ACC112 (cell line): ENCODE measurements around the gene PRICKLE2.

Experiments
- H2AFZ ChIP-seq: fragments of 200-600 bp; sonication (generic); one replicate; pipeline ENCODE4 v1.6.0; 2017; ENCODE audit warnings: antibody characterized with exemption, low read length; ENCODE audit not compliant: unreplicated experiment
- H3K27ac ChIP-seq: fragments of 200-600 bp; sonication (generic); 2 replicates; pipeline ENCODE4 v1.5.1; 2014; ENCODE audit warnings: low read depth, mild to moderate bottlenecking, antibody characterized with exemption, low read length, moderate library complexity
- H3K27me3 ChIP-seq: fragments of 200-600 bp; sonication (generic); 2 replicates; pipeline ENCODE4 v1.6.1; 2014; ENCODE audit warnings: mild to moderate bottlenecking, antibody characterized with exemption, low read length, moderate library complexity, mixed read lengths; ENCODE audit not compliant: insufficient read depth
- H3K36me3 ChIP-seq: fragments of 200-600 bp; sonication (generic); 2 replicates; pipeline ENCODE4 v1.6.1; 2016; ENCODE audit warnings: mild to moderate bottlenecking, antibody characterized with exemption, low read length, moderate library complexity, mixed read lengths; ENCODE audit not compliant: insufficient read depth
- H3K4me1 ChIP-seq: fragments of 200-600 bp; sonication (generic); one replicate; pipeline ENCODE4 v1.6.1; 2016; ENCODE audit warnings: low read length, mixed read lengths; ENCODE audit not compliant: insufficient read depth, unreplicated experiment, control insufficient read depth
- H3K4me3 ChIP-seq: fragments of 200-600 bp; sonication (generic); 2 replicates; pipeline ENCODE4 v1.5.1; 2014; ENCODE audit warnings: mild to moderate bottlenecking, low read depth, low read length
- H3K79me2 ChIP-seq: fragments of 200-600 bp; sonication (generic); one replicate; pipeline ENCODE4 v1.6.0; 2016; ENCODE audit warnings: low read length; ENCODE audit not compliant: control insufficient read depth, unreplicated experiment, insufficient read depth

Gene PRICKLE2

DNA sequence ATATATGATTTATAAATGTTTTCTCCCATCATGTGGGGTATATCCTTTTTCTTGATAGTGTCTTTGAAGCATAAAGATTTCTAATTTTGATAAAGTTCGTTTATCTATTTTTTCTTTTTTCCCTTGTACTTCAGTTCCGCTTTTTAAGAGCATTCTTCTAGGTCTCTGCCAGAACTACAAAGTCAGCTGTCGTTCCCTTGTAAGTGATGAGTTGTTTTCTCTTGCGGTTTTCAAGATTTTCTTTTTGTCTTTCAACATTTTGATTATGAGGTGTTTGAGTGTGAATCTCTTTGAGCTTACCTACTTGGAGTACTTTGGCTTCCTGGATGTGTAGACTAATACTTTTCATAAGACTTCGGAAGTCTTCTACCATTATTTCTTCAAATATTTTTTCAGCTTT is 9.3 kb upstream of the PRICKLE2 start:
- peaks cover 42% of the 10 kb centered on the region for H3K79me2 ChIP-seq
- no peak overlapping the region for H3K4me3 ChIP-seq
- no peak overlapping the region for H2AFZ ChIP-seq
- peaks cover 35% of the 10 kb centered on the region for H3K36me3 ChIP-seq
- peaks cover 12% of the 10 kb centered on the region for H3K4me1 ChIP-seq
- H3K27me3 ChIP-seq = no peaks in the 10 kb centered on the region
- H3K27ac ChIP-seq = no peak overlapping the region

- Histone ChIP-seq H3K4me1 (peaks cover 6% of the 10 kb centered on the region), H3K27ac (no peak overlapping the region), H3K4me3 (no peak overlapping the region), H3K36me3 (peaks cover 32% of the 10 kb centered on the region), H3K79me2 (peaks cover 47% of the 10 kb centered on the region), H3K27me3 (no peaks in the 10 kb centered on the region), H2AFZ (no peak overlapping the region)
Measured at GRCh38 chr3:64232821-64233220, 7.6 kb upstream of the PRICKLE2 start.

DNA sequence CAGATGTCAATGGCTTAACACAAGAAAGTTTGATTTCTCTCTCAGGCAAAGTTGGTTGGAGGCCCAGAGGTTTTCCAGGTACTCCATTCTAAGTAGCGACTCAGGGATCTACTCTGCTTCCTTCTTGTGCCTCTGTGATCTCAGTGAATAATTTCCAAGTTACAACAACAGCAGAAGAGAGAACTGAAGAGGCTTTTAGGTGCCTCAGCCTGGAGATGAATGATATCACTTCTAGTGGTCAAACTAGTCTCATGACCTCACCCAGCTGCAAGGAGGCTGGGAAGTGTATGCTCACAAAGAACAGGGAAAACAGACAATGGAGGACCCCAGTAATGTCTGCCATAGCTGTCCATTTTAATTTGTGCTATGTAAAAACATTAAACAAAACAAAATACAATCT is 4.6 kb upstream of the PRICKLE2 start:
- Histone ChIP-seq H3K4me1 (peaks cover 16% of the 10 kb centered on the region), H3K27ac (no peak overlapping the region), H2AFZ (no peak overlapping the region), H3K79me2 (peaks cover 59% of the 10 kb centered on the region), H3K27me3 (no peaks in the 10 kb centered on the region), H3K36me3 (0 out of 2 replicates have a peak, but pooled peaks cover 4% of the 10 kb centered on the region), H3K4me3 (no peak overlapping the region)

DNA sequence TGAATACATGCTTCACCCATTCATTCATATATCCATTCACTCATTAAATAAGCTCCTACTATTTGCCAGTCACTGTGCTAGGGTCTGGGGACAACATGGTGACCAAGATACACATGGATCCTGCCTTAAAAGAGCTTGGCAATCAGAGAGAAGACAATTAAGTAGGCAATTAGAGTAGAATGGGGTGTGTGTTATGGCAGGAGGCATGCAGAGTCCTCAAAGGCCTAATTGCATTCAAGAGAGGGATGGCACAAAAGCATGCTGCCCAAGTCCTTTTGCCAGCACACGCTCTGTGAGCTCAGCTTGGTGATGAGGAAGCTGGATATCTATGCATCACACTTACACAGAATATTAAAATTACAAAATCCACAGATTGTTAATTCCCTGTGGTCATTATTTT is 2.8 kb upstream of the PRICKLE2 start:
- H2AFZ ChIP-seq = no peak overlapping the region

GRCh38 chr3:64226730-64227129 is 1.5 kb upstream of the PRICKLE2 start:
- Histone ChIP-seq H2AFZ (no peak overlapping the region), H3K4me3 (no peak overlapping the region), H3K4me1 (peaks cover 48% of the 10 kb centered on the region), H3K27ac (peak overlapping the region; percentile 82; the same call in 1 of the 2 replicates), H3K27me3 (no peaks in the 10 kb centered on the region), H3K79me2 (peaks cover 78% of the 10 kb centered on the region), H3K36me3 (no peaks in the 10 kb centered on the region)

More for the DNA sequence above, 2.8 kb upstream of the PRICKLE2 start:
- Histone ChIP-seq H3K79me2 (peaks cover 72% of the 10 kb centered on the region), H3K36me3 (no peaks in the 10 kb centered on the region), H3K27me3 (no peaks in the 10 kb centered on the region), H3K4me3 (no peak overlapping the region), H3K4me1 (peaks cover 34% of the 10 kb centered on the region), H3K27ac (no peak overlapping the region)

GRCh38 chr3:64225695-64226499 is 631 bp upstream of the PRICKLE2 start:
- H3K4me1 ChIP-seq = peaks cover 56% of the 10 kb centered on the region
- peaks cover 85% of the 10 kb centered on the region for H3K79me2 ChIP-seq
- peak overlapping the region; percentile 58 for H2AFZ ChIP-seq
- peak overlapping the region; percentile 75 for H3K4me3 ChIP-seq
- peak overlapping the region; percentile 82 for H3K27ac ChIP-seq
- no peaks in the 10 kb centered on the region for H3K27me3 ChIP-seq
- H3K36me3 ChIP-seq = no peaks in the 10 kb centered on the region

DNA sequence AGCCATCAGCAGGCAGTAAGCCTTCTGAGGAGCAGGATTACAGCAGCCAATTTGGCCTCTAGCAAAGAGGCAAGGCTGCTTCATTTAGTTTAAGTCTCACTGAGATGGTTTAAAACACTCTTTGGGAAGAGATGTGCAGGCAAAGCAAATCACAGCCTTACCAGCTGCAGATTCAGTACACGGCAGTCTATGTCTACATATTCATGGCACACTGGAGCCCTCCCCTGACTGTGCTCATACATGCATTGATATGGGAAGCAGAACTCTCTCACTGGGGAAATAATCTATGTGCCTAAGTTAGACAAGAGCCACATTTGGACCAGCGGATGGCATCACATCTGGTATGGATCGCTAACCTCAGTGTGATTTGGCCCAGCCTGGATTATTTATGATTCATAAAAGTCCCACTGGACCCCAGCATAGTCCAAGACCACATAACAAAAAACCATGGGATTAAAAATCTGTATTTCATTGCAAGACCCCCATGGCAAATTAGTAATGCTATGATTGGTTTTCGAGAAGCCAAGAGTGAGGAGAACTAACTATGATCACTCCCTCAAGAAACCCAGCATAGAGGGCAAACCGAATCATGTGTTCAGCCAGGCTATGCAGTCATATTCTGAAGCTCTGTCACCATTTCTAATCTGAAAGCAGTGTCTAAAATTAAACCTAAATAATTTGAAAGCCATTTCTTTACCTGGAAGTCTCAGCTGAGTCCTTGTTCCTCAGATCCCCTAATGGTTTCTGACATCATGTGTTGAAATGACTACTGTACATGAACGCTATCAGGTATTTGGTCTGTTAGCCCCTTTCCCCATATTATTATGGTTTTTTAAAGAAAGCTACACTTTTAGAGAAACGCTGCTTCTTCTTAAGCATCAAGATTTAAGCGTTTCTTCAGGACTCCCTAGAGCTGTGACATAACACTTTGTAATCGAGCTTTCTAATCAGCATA is 1.2 kb downstream of the PRICKLE2 start:
- Histone ChIP-seq H3K27ac (peak overlapping the region; percentile 82), H3K36me3 (no peaks in the 10 kb centered on the region), H3K4me3 (peak overlapping the region; percentile 75), H3K27me3 (no peaks in the 10 kb centered on the region), H3K79me2 (peaks cover 91% of the 10 kb centered on the region), H2AFZ (no peak overlapping the region), H3K4me1 (peaks cover 71% of the 10 kb centered on the region)

DNA sequence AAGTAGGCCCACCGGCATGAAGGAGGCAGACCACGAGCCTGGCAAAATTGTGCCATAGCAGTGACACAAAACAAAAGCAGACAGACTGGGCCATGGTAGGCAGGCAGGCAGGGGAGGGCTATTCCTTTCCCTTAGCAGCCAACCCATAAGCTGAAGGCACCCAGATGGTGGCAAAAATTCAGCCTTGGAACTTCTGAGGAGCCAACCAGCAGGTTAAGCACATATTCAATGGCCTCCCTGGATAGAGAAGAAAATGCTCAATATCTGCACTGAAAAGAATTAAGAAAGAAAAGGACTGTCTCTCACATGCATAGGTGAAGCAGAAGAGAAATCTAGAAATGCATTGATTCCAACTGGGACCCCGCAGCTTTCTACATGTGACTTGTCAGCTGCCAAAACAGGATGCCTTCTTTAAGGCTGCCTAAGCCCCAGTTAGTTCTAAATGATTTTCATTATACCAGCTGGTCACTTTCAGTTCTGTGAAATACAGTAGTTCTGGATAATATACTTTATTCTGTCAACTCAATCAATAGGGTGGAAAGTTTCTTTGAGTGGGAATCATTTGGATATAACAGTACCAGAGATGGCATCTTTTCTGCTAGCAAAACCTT is 2.7 kb downstream of the PRICKLE2 start:
- Histone ChIP-seq H3K4me3 (peak overlapping the region; percentile 75), H3K36me3 (no peaks in the 10 kb centered on the region), H3K79me2 (peaks cover 94% of the 10 kb centered on the region), H3K4me1 (peaks cover 71% of the 10 kb centered on the region), H3K27ac (0 out of 2 replicates have a peak overlapping the region, but pooled peaks have one; percentile 82), H3K27me3 (no peaks in the 10 kb centered on the region), H2AFZ (no peak overlapping the region)

GRCh38 chr3:64221571-64222257 is 3.6 kb downstream of the PRICKLE2 start:
- Histone ChIP-seq H2AFZ (no peak overlapping the region), H3K27me3 (no peaks in the 10 kb centered on the region), H3K36me3 (no peaks in the 10 kb centered on the region), H3K4me1 (peaks cover 76% of the 10 kb centered on the region), H3K79me2 (peaks cover 93% of the 10 kb centered on the region), H3K27ac (peak overlapping the region; percentile 61), H3K4me3 (peak overlapping the region; percentile 13)
